IPS-NIHi7 (cell line): ENCODE results near the gene AMZ1.
"Not testable (repeated sequence)": the region's sequence is repeated elsewhere in the genome, so short reads cannot be mapped to it uniquely, and the experiment has no call there.

Experiments used
- DNase-seq: peaks from one replicate; pipeline ENCODE4 v3.0.0; 2012; ENCODE audit warnings: mixed read lengths; ENCODE audit errors: extremely low spot score

Gene AMZ1

GRCh38 chr7:2727206-2727605, 39.2 kb downstream of the AMZ1 start:
- not testable (repeated sequence) for DNase-seq

GRCh38 chr7:2728316-2729030, 40.5 kb downstream of the AMZ1 start:
- DNase-seq, result no peak

- DNase-seq, result no peak
These were observed 41.3 kb downstream of the AMZ1 start for GRCh38 chr7:2729031-2729892.

- no peak for DNase-seq
These were observed 42.1 kb downstream of the AMZ1 start for GRCh38 chr7:2729893-2730716.

- no peak for DNase-seq
These were observed 43.1 kb downstream of the AMZ1 start for GRCh38 chr7:2730846-2731770.

- no peak for DNase-seq
These were observed 44.4 kb downstream of the AMZ1 start for GRCh38 chr7:2732388-2732787.

GRCh38 chr7:2732959-2733584, 45.1 kb downstream of the AMZ1 start:
- DNase-seq, result no peak

GRCh38 chr7:2734084-2734686, 46.2 kb downstream of the AMZ1 start:
- DNase-seq, result no peak

- no peak for DNase-seq
These were observed 47.0 kb downstream of the AMZ1 start for GRCh38 chr7:2734751-2735571.

GRCh38 chr7:2735744-2736143, 47.7 kb downstream of the AMZ1 start:
- no peak for DNase-seq

GRCh38 chr7:2736411-2736914, 48.5 kb downstream of the AMZ1 start:
- DNase-seq, result no peak

- DNase-seq, result not testable (repeated sequence)
These were observed 49.2 kb downstream of the AMZ1 start for GRCh38 chr7:2737005-2737743.

- DNase-seq, result no peak
These were observed 50.0 kb downstream of the AMZ1 start for GRCh38 chr7:2737771-2738540.

- no peak for DNase-seq
These were observed 51.0 kb downstream of the AMZ1 start for GRCh38 chr7:2738766-2739549.

GRCh38 chr7:2743523-2744185, 55.7 kb downstream of the AMZ1 start:
- DNase-seq, result not testable (repeated sequence)

GRCh38 chr7:2748684-2749083, 60.7 kb downstream of the AMZ1 start:
- DNase-seq, result not testable (repeated sequence)
